ENCODE data around the gene TBXAS1.

Gene TBXAS1

DNA sequence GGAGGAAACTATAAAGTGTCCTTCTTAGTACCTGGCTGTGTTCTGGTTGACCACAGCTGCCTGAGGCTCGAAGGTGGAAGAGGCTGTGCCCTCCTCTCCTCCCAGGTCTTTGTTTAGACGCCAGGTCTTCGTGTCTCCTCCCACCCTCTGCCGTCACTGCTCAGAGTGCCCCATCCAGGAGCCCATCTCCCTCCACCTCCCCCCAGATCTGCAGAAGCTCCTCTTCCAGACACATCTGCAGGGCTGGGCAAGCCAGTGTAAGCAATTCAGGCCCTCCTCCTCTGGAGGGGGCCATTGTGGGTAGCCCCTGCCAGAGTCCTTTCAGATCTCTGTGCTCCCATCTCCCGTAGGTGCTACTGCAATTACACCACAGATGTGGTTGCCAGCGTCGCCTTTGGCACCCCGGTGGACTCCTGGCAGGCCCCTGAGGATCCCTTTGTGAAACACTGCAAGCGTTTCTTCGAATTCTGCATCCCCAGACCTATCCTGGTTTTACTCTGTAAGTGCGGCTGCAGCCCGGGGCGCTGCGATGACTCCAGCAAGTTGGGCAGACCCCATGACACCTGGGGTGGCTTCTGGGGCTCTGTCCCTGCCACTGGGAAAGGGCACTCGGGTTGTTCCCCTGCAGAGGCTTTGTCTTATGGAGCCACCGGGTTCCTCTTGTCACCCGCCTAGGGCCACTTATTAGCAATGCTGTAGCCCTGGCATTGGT is 126.2 kb downstream of the TBXAS1 start:
- H3K4me3 Mint-ChIP-seq: no peak overlapping the region
- H3K9me3 Mint-ChIP-seq: no peaks in the 10 kb centered on the region
- no peak overlapping the region for H3K27ac Mint-ChIP-seq
- H3K36me3 Mint-ChIP-seq: no peaks in the 10 kb centered on the region
- no peak for DNase-seq
- CTCF ChIA-PET: no interaction called here
- H3K27me3 Mint-ChIP-seq: peaks cover 4% of the 10 kb centered on the region
- H3K4me1 Mint-ChIP-seq: no peaks in the 10 kb centered on the region

DNA sequence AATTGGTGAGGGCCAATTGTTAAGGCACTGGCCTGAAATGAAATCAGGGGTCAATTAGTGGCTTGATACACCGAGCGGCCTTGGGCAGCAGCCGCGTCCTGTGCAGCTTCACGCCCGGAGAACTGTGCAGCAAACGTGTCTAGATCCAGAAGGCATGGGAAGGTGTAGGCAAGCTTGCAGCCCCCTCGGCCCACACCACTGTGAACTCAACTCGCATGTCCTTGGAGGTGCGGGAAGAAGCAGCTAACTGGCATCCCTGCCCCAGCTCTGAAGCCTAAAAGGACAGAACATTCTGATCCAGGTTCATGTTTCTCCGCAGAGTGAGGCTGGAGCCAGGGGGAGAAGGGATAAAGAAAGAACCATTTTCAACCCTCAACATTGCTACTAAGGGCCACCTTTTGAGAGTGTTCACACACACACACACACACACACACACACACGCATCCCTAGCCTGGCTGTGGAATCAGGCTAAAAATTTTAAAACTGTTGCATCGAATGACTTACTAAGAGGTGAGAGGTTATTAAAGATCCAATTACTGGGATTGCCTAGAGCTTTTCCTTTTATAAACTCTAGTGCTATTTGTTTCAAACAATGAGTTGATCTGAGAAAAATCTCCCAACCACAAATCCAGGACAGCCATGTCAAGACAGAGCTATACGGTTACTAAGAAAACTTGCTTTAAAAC is 129.7 kb downstream of the TBXAS1 start:
- H3K27ac Mint-ChIP-seq: no peak overlapping the region
- DNase-seq: no peak
- H3K4me3 Mint-ChIP-seq: no peak overlapping the region
- H3K9me3 Mint-ChIP-seq: no peaks in the 10 kb centered on the region
- H3K36me3 Mint-ChIP-seq: no peaks in the 10 kb centered on the region
- no peaks in the 10 kb centered on the region for H3K4me1 Mint-ChIP-seq
- H3K27me3 Mint-ChIP-seq: peaks cover 8% of the 10 kb centered on the region
- CTCF ChIA-PET: no interaction called here

DNA sequence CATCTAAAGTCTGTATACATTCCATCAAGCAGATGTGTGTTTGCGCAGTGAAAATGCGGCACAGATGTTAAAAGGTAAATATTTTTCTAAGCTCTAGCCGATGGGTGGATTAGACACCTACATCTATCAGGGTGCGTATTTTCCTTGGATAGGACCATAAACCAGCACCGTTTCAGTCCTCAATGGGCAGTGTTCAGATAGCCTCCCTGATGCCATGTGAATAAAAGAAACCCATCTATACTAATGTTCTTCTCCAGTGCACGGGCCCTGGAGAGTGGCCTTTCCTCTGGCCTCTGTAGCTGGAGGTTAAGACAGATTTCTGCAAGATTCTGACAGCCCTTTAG is 130.2 kb downstream of the TBXAS1 start:
- Mint-ChIP-seq H3K4me1 (no peaks in the 10 kb centered on the region), H3K36me3 (no peaks in the 10 kb centered on the region), H3K9me3 (no peaks in the 10 kb centered on the region), H3K4me3 (no peak overlapping the region), H3K27ac (no peak overlapping the region), H3K27me3 (peaks cover 8% of the 10 kb centered on the region)
- no peak for DNase-seq
- CTCF ChIA-PET: no interaction called here

DNA sequence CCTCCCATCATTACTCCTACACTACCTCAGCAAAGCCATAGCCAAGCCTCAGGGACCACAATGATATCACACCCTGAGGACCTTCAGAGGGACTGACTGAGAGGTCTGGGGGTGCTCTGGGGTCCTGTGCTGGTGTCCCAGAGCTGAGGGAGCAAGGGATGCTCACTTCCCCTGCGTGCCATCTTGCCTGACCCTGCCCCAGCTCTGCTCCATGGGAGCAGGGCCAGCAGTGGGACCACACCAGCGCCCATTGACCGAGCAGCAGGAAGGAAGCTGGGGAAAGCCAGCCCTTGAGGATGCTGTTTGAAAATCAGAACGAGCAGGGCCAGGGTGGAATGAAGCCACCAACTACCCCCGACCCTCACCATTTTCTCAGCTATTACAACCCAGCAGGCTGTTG is 130.7 kb downstream of the TBXAS1 start:
- Mint-ChIP-seq H3K27me3 (peaks cover 8% of the 10 kb centered on the region), H3K4me1 (no peaks in the 10 kb centered on the region), H3K36me3 (no peaks in the 10 kb centered on the region), H3K27ac (no peak overlapping the region), H3K9me3 (no peaks in the 10 kb centered on the region), H3K4me3 (no peak overlapping the region)
- CTCF ChIA-PET: no interaction called here
- DNase-seq: no peak

DNA sequence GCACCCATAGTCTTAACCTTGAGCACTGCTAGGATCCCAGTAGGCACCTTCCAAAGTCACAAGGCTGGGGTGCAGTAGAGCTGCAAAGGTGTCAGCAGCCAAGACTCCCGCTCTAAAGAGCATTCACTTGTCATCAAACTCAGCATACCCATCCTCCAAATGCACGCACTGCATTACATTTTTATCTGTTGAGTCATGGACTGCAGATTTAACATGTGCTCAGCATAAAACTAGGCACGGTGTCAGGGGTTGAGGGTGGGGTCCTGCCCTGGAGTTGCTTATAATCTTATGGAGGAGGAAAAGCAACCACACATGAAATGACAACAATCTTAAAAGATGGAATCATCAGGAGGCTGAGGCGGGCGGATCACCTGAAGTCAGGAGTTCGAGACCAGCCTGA is 131.1 kb downstream of the TBXAS1 start:
- Mint-ChIP-seq H3K27ac (no peak overlapping the region), H3K27me3 (peaks cover 8% of the 10 kb centered on the region), H3K36me3 (no peaks in the 10 kb centered on the region), H3K4me3 (no peak overlapping the region), H3K4me1 (no peaks in the 10 kb centered on the region), H3K9me3 (no peaks in the 10 kb centered on the region)
- CTCF ChIA-PET: no interaction called here
- no peak for DNase-seq

DNA sequence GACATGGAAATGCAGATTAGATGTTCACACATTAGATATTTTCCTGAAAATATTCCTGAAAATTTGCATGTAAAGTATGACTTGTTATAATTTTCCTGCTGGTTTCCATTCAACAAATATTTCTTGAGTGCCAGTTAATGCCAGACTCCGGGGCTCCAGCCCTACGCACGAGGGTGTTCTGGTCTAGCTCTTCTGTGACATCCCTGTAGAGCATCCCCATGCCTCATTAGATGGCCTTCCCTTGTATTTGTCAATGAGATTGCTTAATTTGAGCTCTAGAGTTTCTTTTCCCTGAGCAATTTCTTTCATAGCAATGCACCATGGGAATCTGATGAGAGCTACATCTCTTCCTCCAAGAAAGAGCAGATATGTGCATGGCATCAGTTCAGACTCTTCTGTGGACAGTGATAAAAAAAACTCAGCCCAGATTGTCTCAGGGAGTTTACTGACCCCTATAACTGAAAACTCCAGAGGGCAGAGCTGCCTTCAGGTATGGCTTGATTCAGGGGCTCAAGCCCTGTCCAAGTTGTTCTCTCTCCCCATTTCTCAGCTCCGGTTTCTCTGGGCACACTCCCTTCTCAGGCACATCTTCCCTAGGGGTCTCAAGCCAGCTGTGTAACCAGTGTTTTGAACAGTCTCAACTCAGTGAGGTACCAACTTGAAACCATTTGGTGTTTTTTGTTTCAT is 137.0 kb downstream of the TBXAS1 start:
- Mint-ChIP-seq H3K27me3 (peaks cover 13% of the 10 kb centered on the region), H3K4me3 (no peak overlapping the region), H3K36me3 (no peaks in the 10 kb centered on the region), H3K9me3 (no peaks in the 10 kb centered on the region), H3K27ac (no peak overlapping the region), H3K4me1 (no peaks in the 10 kb centered on the region)
- no peak for DNase-seq
- CTCF ChIA-PET: no interaction called here

DNA sequence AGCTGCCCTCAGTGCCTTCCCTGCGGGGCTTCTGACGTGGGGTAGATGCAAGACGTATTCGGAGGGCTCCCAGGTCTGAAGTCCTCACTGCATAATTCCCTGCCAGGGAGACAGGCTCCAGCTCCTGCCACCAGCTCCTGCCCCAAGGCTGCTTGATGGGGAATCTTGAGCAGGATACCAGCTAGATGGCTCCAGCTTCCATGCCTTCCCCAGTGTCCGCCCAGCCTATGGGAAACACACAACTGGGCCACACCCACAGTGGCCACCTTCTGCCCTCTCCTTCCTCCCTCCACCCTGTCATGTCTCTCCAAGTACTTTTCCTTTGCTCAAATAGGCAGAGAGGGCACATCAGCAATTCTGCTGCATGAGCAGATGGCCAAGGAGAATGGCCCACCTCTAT is 137.9 kb downstream of the TBXAS1 start:
- Mint-ChIP-seq H3K27me3 (peaks cover 17% of the 10 kb centered on the region), H3K9me3 (no peaks in the 10 kb centered on the region), H3K4me1 (no peaks in the 10 kb centered on the region), H3K4me3 (no peak overlapping the region), H3K27ac (no peak overlapping the region), H3K36me3 (no peaks in the 10 kb centered on the region)
- no peak for DNase-seq
- CTCF ChIA-PET: no interaction called here

DNA sequence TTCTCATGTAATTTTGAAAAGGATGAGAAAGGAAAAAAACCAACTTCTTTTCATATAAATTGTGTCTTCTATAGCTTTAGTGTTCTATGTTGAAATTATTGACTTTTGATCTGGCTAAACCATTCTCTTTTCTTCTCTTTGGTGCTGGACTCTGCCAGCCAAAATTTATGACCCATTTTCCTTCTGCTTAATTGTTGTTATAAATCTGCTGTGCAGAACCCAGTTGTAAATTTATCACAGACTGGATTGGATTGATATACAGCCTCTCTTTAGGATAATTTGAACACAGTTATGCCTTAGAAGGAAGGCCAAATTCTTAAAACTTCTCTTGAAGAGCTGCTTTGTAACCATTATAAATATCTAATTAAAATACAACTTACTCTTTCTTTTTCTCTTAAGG is 139.9 kb downstream of the TBXAS1 start:
- H3K36me3 Mint-ChIP-seq: no peaks in the 10 kb centered on the region
- no peaks in the 10 kb centered on the region for H3K4me1 Mint-ChIP-seq
- no peak for DNase-seq
- CTCF ChIA-PET: no interaction called here
- no peak overlapping the region for H3K27ac Mint-ChIP-seq
- no peaks in the 10 kb centered on the region for H3K9me3 Mint-ChIP-seq
- H3K4me3 Mint-ChIP-seq: no peak overlapping the region
- peaks cover 18% of the 10 kb centered on the region for H3K27me3 Mint-ChIP-seq

DNA sequence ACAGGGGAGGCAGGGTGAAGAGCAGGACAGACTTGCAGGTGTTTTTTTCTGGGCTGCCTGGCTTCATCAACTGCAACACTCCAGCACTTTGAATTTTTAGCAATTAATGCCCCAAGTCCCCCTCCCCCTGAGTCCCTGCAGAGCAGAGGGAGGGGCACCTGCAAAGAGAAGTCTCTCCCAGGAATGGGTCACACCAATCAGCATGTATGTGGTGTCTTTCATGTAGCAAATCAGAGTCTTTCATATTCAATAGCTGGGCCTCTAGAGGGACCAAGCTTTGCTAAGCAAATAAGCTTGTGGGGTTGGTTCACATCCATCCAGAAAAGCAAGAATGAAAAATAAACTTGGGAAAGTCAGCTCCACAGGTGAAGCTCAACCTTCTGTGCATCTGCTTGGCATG is 143.0 kb downstream of the TBXAS1 start:
- CTCF ChIA-PET: no interaction called here
- Mint-ChIP-seq H3K4me3 (no peak overlapping the region), H3K27ac (no peak overlapping the region), H3K27me3 (peaks cover 26% of the 10 kb centered on the region), H3K9me3 (peaks cover 1% of the 10 kb centered on the region), H3K36me3 (no peaks in the 10 kb centered on the region), H3K4me1 (no peaks in the 10 kb centered on the region)
- no peak for DNase-seq

DNA sequence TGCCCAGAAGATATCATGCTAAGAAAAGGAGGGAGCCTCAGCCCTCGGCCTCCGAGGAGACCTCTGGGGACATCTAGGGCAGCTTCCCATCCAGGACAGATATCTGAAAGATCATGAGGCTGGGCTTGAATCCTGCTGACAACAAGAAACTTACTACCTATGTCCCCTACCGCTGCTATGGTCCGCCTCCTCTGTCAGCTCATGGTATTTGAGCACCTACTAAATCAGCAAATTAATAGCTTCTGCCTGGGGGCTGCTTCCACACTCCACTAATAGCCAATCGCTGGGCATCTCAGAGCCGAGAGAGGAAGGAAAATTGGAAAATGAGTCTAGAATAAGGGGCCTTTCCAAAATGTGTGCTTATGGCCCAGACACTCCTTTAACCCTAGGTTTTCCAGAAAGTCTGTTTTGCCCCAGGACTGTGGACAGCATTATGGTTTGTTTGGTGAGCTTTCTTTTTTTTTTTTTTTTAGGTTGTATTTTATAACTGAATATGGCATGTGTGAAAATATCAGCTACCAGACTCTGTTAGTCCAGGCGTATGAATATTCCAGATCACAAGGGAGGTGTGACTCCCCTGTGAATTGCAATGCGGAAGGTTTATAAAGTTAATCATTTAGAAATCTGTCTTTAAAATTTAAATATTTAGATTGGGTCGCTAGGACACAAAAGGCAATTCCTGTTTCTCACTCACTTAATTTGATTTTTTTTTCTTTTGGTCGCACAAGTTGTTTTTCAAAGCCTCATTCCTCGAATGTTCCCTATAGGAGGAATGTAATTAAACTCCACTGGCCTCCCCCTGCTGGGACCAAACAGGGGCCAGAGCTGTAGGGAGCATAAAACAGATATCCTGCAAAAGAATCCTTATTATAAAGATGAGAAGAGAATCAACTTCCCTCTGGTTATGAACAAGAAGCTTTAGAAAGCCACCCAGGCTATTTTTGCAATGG is 144.3 kb downstream of the TBXAS1 start:
- CTCF ChIA-PET: no interaction called here
- Mint-ChIP-seq H3K9me3 (peaks cover 3% of the 10 kb centered on the region), H3K4me3 (no peak overlapping the region), H3K36me3 (no peaks in the 10 kb centered on the region), H3K4me1 (no peaks in the 10 kb centered on the region), H3K27ac (no peak overlapping the region), H3K27me3 (peaks cover 26% of the 10 kb centered on the region)
- DNase-seq: no peak

DNA sequence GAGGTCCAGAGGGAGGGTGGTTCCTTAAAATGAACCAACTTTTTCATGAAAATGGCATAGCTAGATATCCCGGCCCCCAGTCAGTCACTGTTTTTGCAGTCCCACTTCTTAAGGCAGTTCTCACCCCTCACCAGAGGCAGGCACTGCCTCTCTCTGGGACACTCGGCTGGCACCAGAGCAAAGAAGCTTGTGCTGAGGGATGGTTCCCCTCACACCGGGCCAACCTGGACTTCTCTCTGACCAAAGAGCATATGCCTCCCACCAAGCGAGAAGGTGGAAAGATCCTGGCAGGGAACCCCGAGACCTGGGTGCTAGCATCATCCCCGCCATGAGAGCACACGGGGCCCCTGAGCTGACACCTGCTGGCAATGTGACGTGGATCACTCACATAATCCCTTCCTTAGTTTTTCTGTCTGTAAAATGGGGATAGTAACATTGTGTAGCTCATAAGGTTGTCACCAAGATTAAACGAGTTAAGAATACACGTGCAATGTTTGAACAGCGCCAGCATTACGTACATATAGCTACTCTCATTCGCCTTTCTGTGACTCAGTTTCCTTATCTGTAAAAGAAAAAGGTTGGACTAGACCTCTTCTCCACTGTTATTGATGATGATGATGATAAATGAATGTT is 145.2 kb downstream of the TBXAS1 start:
- Mint-ChIP-seq H3K9me3 (peaks cover 3% of the 10 kb centered on the region), H3K27me3 (peaks cover 26% of the 10 kb centered on the region), H3K27ac (no peak overlapping the region), H3K4me1 (peaks cover 2% of the 10 kb centered on the region), H3K36me3 (no peaks in the 10 kb centered on the region), H3K4me3 (no peak overlapping the region)
- CTCF ChIA-PET: interaction anchor here (0.6 kb wide), 1 partner anchor 378 kb away, joined by 3 read pairs; no protein-coding TSS in a partner anchor
- no peak for DNase-seq

DNA sequence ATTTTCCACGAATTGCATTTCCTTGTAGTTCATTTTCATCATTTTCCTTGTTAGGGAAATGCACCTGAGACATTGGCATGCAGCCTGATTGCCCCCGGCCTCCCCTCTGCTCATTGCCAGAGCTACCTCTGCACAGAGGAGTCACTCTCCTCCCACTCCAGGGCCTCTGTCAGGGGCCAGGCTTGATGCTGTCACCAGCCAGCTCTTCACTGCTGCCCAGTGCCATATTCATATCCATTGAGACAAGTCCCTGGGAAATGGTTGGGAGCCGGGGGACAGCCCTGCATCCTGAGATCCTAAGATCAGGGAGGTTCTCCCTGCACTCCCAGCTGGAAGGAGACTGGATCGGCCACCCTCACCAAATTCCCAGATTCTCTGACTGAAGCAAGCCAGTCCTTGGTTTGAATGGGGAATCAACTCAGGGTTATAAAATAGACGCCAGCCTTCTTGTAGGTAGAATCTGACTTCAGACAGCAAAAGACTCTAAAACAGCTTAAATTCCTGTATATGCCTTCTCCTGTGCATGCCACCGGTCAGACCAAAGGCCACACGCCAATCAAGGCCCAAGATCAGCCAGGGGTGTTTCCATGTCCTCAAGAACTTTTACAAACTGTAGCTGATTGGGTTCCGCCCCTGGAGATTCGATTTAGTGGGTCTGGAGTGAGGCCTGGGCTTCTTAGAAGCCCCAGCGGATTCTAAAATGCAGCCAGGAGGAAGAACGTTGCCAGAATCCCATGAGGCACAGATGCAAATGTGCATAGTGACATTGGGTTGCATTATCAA is 147.2 kb downstream of the TBXAS1 start:
- no peak overlapping the region for H3K27ac Mint-ChIP-seq
- H3K4me1 Mint-ChIP-seq: peaks cover 17% of the 10 kb centered on the region
- no peak for DNase-seq
- no peak overlapping the region for H3K4me3 Mint-ChIP-seq
- H3K36me3 Mint-ChIP-seq: no peaks in the 10 kb centered on the region
- H3K27me3 Mint-ChIP-seq: peaks cover 20% of the 10 kb centered on the region
- CTCF ChIA-PET: interaction anchor here (0.6 kb wide), 1 partner anchor 142 kb away, joined by 3 read pairs; no protein-coding TSS in a partner anchor
- H3K9me3 Mint-ChIP-seq: peaks cover 3% of the 10 kb centered on the region
